ENCODE data around the gene KBTBD3. TPM values are rescaled to one million over a fixed set of nuclear protein-coding genes. Genes with fewer than 3 reads are reported as not detected.
A peak's percentile ranks its signal among the peaks of the same experiment; 100 is the strongest.

Gene KBTBD3
- total and polyA plus RNA-seq, 2 of the 4 experiments (the other 2 are of a cell fraction) = 1.6 to 1.7 TPM

- Histone ChIP-seq H3K14ac (replicated peaks; ENCODE audit: low read depth, low read length) (no peak overlapping the region), H3K4me1 (ENCODE audit: control insufficient read depth, insufficient read depth, low read length) (no peaks in the 10 kb centered on the region), H3K9me1 (ENCODE audit: insufficient read depth, low read length) (no peaks in the 10 kb centered on the region), H4K91ac (ENCODE audit: insufficient read depth, low read depth, low read length) (no peak overlapping the region), H3K27ac (ENCODE audit: insufficient read depth, low read length) (no peak overlapping the region), H3K79me1 (ENCODE audit: low read depth in 1 of 2, low read length in 2 of 2) (peaks cover 20 to 23% of the 10 kb centered on the region in 2 experiments), H2BK120ac (ENCODE audit: low read depth, low read length) (no peak overlapping the region), H2BK20ac (ENCODE audit: low read depth, low read length) (no peak overlapping the region), H3K4ac (ENCODE audit: low read depth, low read length) (no peak overlapping the region), H3K56ac (ENCODE audit: extremely low read depth, insufficient read depth, low read length) (no peak overlapping the region), H3K36me3 (ENCODE audit: control insufficient read depth, insufficient read depth, low read length) (peaks cover 14% of the 10 kb centered on the region), H2AFZ (replicated peaks; ENCODE audit: low read length, poor library complexity) (no peak overlapping the region), H3K27me3 (ENCODE audit: control insufficient read depth, insufficient read depth, low read length) (no peaks in the 10 kb centered on the region), H2AK5ac (ENCODE audit: low read depth, low read length) (no peak overlapping the region), H2BK5ac (ENCODE audit: low read depth, low read length, poor library complexity, severe bottlenecking) (no peak overlapping the region), H4K8ac (ENCODE audit: low read depth in 2 of 2, low read length in 2 of 2) (no peak overlapping the region), H3K4me3 (ENCODE audit: insufficient read depth, low read depth, low read length) (no peak overlapping the region), H3K23ac (ENCODE audit: low read depth, low read length) (no peak overlapping the region), H3K9me3 (ENCODE audit: control insufficient read depth, insufficient read depth, low read length) (peaks cover 12% of the 10 kb centered on the region), H2BK15ac (ENCODE audit: low read depth, low read length) (no peak overlapping the region), H3K9ac (ENCODE audit: low read depth, low read length) (no peak overlapping the region), H3K18ac (ENCODE audit: low read depth, low read length) (no peak overlapping the region), H3K4me2 (ENCODE audit: low read depth, low read length) (no peak overlapping the region), H2AK9ac (replicated peaks; ENCODE audit: low read depth, low read length, poor library complexity) (no peak overlapping the region), H4K20me1 (ENCODE audit: insufficient read depth, low read length) (no peaks in the 10 kb centered on the region), H4K5ac (ENCODE audit: low read depth, low read length) (no peak overlapping the region)
- DNase-seq = peak; percentile 52
- ATAC-seq (ENCODE audit: low read depth) = peak; percentile 56
- no CpG with 5 or more reads among the region's 4 CpGs for WGBS, 2 experiments (ENCODE audit: extremely low coverage in 2 of 2, insufficient read length in 1 of 2)
- ChIA-PET CTCF (no interaction called here), POLR2A (ENCODE audit: unreplicated experiment) (no interaction called here)
- dilution Hi-C loops (cut with HindIII; ENCODE audit: low sequenced_read_pairs, unreplicated experiment) = no loop called here
- BruUV-seq (replicated peaks) = no TSS peak
- in situ Hi-C loops (cut with MboI; ENCODE audit: low sequenced_read_pairs) = no loop called here
- no peak for TF ChIP-seq RAD21 (IDR thresholded peaks at IDR 0.05; ENCODE audit: low read length)
- TF ChIP-seq CHD1 (IDR thresholded peaks at IDR 0.05; ENCODE audit: low read depth, low read length) = no peak
- TF ChIP-seq ELK1 (IDR thresholded peaks at IDR 0.05; ENCODE audit: borderline replicate concordance, low read depth, low read length) = no peak
- no peak for TF ChIP-seq POLR2A (IDR thresholded peaks at IDR 0.05; ENCODE audit: low read depth, low read length)
- TF ChIP-seq MAZ (IDR thresholded peaks at IDR 0.05; ENCODE audit: borderline replicate concordance, low read depth, low read length) = no peak
- no peak for TF ChIP-seq MXI1 (IDR thresholded peaks at IDR 0.05; ENCODE audit: borderline replicate concordance, low read depth, low read length)
- no peak for TF ChIP-seq NFE2L2 (IDR thresholded peaks at IDR 0.05; ENCODE audit: low read depth, low read length)
- TF ChIP-seq CTCF (conservative IDR thresholded peaks at IDR 0.05; ENCODE audit: low read depth, low read length) = no peak
- no peak for TF ChIP-seq RFX5 (IDR thresholded peaks at IDR 0.05; ENCODE audit: low read depth, low read length)
- TF ChIP-seq CEBPB (IDR thresholded peaks at IDR 0.05; ENCODE audit: low read depth, low read length) = no peak
- no peak for TF ChIP-seq SMC3 (IDR thresholded peaks at IDR 0.05; ENCODE audit: low read depth, low read length)
- intact Hi-C loops (cut with micrococcal nuclease) = no loop called here
Observed at GRCh38 chr11:106001304-106002012, 75.7 kb downstream of the KBTBD3 start.

Measured in IMR-90 (cell line).